HG03378 (cell line): ENCODE results near the gene LYPD4.
"Not testable (repeated sequence)": the region's sequence is repeated elsewhere in the genome, so short reads cannot be mapped to it uniquely, and the experiment has no call there.

Source experiments
- ATAC-seq: cut with Tn5 transposase; IDR thresholded peaks from one replicate; pipeline ENCODE4 v1.9.1; 2021; ENCODE audit warnings: mild to moderate bottlenecking, moderate library complexity; ENCODE audit not compliant: unreplicated experiment

Gene LYPD4

DNA sequence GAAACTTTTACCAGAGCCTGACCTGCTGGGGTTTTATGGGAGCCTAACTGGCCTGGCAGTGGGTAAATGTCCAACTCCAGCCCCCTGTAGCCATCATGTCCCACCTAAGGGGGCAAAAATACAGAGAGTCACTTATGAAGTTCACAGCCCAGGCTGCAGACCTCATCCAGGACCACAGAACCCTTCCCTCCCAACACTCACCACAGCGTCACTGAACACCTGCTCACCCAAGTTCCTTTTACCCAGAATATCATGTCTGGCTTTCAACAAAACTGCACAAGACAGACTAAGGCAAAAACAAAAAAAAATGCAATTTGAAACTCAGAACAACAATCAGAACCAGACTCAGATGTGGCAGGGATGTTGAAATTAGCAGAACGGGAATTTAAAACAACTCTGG is 41.7 kb downstream of the LYPD4 start:
- ATAC-seq = no peak

DNA sequence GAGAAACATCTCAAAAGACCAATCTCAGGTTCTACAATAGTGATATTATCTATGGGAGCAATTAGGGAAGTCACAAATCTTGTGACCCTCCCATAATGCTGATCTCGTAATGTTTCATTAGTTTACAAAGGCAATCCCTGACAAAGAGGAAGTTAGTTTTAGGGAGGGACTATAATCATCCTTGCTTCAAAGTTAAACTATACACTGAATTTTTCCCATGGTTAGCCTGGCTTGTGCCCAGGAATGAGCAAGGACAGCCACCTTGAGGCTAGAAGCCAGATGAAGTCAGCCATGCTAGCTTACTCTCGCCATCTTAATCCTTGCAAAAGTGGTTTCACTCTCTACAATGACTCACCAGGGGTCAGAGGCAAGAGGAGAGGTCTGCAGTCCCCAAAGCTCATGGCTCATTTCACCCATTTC is 42.7 kb downstream of the LYPD4 start:
- ATAC-seq = no peak

DNA sequence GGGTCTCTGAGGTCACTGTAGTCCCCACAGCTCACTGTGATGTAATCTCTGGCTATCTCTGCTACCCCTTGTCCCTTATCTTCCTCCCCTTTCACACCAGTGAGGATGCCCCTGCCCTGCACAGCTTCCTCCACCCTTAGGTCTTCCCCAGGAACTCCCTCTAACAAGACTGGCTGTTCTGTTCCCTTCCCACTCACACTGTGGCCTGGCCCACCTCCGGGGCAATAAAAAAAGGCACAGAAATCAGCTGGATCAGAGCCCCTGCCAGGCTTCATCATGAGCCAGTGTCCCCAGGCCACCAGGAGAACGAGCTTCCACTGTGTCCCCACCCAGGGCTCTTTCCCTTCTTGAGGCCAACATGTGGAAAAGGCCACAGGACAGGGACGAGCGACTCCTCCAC is 43.5 kb downstream of the LYPD4 start:
- no peak for ATAC-seq

DNA sequence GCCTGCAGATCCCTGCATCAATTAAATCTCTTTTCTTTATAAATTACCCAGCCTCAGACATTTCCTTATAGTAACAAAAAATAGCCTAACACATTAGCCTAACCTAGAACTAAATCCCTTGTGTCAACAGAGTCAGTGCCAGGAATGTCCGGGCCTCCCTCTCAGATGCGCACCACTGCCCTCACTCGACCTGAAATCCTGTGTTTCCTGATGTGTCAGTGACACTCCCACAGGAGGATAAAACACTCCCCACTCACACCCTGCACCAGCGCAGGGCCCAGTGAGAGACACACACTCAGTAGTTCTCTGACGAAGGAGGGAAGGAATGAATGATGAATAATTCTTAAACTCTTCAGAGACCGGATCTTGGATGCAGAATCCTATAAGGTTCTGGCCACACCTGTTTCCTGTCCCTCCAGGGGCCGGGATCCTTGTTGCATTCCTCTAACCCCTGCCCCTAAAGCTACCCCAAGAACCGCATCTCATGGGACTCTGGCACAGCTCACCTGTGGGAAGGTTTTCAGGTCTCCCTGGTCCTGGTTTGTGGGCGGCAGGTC is 45.0 kb downstream of the LYPD4 start:
- no peak for ATAC-seq

DNA sequence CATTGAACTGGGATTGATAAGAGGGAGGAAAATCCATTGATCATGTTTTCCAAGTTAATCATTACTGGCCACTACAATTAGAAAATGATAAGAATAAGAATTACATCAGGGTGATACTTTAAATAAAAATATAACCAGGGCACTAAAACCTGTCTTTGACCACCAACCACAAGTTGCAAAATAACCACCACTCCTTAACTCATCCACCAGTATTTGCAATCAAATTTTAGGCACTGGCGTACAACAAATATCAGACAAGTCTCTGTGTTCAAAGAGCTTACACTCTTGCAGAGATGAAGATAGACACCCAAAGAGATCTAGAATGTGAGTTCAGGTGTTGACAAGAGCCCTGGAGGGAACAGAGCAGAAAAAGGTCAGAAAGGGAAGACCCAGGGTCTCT is 47.6 kb downstream of the LYPD4 start:
- ATAC-seq = no peak

DNA sequence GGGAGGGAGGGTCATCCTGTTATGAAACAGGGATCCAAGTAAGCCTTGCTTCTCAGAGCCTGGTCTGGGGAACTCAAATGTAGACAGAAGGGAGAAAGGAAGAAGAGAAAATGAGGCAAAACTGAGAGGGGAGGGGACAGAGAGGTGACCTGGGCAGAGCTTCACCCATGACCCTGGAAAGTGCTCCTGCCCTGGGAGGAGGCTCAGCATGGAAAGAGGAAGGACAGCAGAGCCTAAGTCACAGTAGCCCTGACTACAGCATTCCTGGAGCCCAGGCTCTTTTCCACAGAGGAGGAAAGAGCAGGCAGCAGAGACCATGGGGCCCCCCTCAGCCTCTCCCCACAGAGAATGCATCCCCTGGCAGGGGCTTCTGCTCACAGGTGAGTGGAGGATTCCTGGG is 48.1 kb downstream of the LYPD4 start, which contains the start of gene CEACAM3:
Gene CEACAM3, plus strand, starts transcription at position 226 of the 400 bp plus-strand sequence. Its CDS starts 91 bp downstream, at position 317.
- ATAC-seq = no peak

DNA sequence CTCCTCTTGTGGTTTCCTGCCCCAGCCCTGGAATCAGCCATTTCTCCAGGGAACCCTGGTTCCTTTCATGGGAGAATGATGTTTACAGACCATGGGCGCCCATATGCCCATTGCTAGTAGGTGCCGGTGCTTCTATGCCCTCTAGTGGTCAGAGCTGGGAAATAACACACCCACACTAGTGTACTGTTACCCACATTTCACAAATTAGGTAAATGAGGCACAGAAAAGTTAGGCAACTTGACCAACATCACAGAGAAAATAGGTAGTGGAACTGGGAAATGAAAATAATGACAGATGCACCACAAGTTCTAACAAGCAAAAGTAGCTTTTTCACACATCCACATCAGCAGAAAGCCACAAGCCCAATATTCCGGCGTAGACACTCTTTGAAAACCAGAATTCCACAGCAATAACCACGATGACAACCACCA is 49.4 kb downstream of the LYPD4 start:
- ATAC-seq = peak; percentile 56

DNA sequence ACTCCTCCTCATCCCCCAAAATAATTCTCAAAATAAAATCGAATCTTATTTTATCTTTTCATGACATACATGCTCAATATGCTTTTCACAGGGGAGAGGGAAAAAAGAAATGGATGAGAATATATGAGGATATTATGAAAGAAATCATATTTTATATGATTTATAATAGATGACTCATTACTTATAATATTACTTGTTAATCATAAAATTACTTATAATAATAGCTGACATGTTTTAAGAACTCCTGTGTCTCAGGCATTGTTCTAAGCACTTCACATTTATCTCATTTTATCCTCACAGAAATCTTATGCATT is 51.1 kb downstream of the LYPD4 start:
- no peak for ATAC-seq

DNA sequence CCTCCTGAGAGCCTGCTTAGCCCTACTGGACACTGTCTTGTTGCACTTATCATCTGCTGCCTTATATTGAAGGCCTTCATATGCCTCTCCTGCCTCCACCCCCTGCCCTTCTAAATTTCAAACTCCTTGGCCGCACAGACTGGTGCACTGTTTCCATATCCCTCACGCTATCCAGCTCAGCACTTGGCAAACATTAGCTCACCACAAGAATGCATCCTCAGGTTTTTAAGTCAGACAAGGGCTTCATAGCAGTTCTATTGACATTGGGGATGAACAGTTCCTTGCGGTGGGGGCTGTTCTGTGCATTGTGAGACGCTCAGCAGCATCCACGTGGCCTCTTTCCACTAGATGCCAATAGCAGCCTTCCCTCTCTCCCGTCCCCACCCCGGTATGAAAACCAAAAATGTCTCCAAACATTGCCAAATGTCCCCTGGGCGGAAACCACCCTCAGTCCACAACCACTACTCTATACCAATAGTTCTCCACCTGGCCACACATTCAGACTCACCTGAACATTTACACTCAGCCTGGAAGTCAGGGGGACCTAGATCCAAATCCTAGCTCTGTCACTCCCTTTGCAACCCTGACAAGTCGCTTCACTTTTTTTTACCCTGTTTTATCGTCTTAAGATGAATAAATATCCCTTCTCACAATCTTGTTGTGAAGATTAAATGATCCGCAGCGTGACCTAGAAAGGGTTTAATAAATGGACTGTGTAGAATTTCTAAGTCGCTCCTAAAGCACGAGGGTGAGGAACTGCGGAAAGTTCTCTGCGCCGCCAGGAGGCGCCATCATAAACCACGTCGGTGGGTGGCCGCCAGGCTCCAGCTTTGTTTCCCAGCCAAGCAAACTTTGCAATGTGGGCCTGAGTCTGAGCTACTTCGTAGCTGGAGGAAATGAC is 51.7 kb downstream of the LYPD4 start:
- ATAC-seq = no peak

DNA sequence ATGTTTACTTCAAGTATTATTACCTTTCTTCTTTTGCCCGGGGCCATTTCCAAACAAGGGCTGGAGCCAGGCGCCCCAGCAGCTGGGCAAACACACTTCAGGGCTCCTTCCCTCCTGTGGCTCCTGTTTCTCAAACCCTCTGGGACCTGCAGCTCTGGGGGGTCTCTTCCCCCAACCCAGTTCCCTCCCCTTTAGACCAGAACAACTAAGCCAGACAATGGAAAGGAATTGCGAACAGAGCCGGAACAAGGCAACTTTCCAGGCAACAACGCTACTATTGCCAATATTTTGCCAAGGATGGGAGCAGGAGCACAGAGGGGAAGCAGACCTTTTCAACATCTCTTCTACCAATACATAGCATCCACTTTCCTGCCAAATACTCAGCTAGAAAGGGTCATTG is 55.4 kb downstream of the LYPD4 start:
- ATAC-seq = not testable (repeated sequence)

DNA sequence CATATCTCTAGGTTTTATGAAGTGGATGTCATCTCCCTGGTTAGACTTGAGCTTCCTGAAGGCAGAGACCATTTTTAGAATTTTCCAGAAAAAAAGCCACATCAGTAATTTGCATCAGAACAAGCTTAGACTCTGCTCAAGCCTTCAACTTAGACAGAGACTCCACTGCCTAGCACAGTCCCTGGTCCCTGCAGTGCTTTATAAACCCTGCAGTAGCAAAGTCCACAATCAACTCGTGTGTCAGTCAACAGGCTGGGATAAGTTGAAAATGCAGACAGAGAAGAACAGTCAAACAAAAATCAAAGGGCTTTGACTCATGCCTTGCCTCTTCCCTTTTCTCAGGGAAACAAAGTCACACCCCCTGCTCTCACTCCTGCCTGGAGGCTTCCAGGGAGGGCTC is 56.0 kb downstream of the LYPD4 start:
- not testable (repeated sequence) for ATAC-seq
